Skeletal muscle cell (primary cell): ENCODE results near the gene AP3B1.
"Not testable (repeated sequence)": the region's sequence is repeated elsewhere in the genome, so short reads cannot be mapped to it uniquely, and the experiment has no call there.

Experiments used
- DNase-seq: peaks from one replicate; pipeline ENCODE4 v3.0.0-alpha.2; 2010; ENCODE audit warnings: low read depth
- H3K4me3 ChIP-seq: 2 replicates; pipeline ENCODE4 v1.5.1; 2011; ENCODE audit warnings: low read depth, mild to moderate bottlenecking, control low read depth, low read length, moderate library complexity

Gene AP3B1

GRCh38 chr5:78203815-78204214 lies 90.7 kb downstream of the AP3B1 start:
- H3K4me3 ChIP-seq = no peak overlapping the region
- no peak for DNase-seq

GRCh38 chr5:78190402-78190801 lies 104.1 kb downstream of the AP3B1 start:
- no peak for DNase-seq

GRCh38 chr5:78188681-78189080 lies 105.8 kb downstream of the AP3B1 start:
- DNase-seq, H3K4me3 ChIP-seq: not testable (repeated sequence)

More at GRCh38 chr5:78190402-78190801, 104.1 kb downstream of the AP3B1 start:
- H3K4me3 ChIP-seq = no peak overlapping the region

- no peak for DNase-seq
- H3K4me3 ChIP-seq = no peak overlapping the region
Measured at GRCh38 chr5:78187172-78187571, 107.3 kb downstream of the AP3B1 start.

GRCh38 chr5:78182838-78183237 lies 111.7 kb downstream of the AP3B1 start:
- H3K4me3 ChIP-seq = no peak overlapping the region
- no peak for DNase-seq

- no peak overlapping the region for H3K4me3 ChIP-seq
- DNase-seq = no peak
Measured at GRCh38 chr5:78178356-78178755, 116.1 kb downstream of the AP3B1 start.

- DNase-seq = not testable (repeated sequence)
Measured at GRCh38 chr5:78170335-78170734, 124.2 kb downstream of the AP3B1 start.

GRCh38 chr5:78162253-78162862 lies 132.1 kb downstream of the AP3B1 start:
- no peak overlapping the region for H3K4me3 ChIP-seq
- peak; percentile 1 for DNase-seq

More at GRCh38 chr5:78170335-78170734, 124.2 kb downstream of the AP3B1 start:
- H3K4me3 ChIP-seq = not testable (repeated sequence)

- no peak for DNase-seq
- no peak overlapping the region for H3K4me3 ChIP-seq
Measured at GRCh38 chr5:78157001-78157400, 137.5 kb downstream of the AP3B1 start.

GRCh38 chr5:78151594-78152271 lies 142.8 kb downstream of the AP3B1 start:
- H3K4me3 ChIP-seq = no peak overlapping the region
- DNase-seq = no peak

- no peak for DNase-seq
- H3K4me3 ChIP-seq = no peak overlapping the region
Measured at GRCh38 chr5:78137290-78137689, 157.2 kb downstream of the AP3B1 start.

- no peak for DNase-seq
- H3K4me3 ChIP-seq = no peak overlapping the region
Measured at GRCh38 chr5:78133423-78133822, 161.1 kb downstream of the AP3B1 start.

- H3K4me3 ChIP-seq = no peak overlapping the region
- DNase-seq = no peak
Measured at GRCh38 chr5:78132507-78132906, 162.0 kb downstream of the AP3B1 start.

- no peak for DNase-seq
- no peak overlapping the region for H3K4me3 ChIP-seq
Measured at GRCh38 chr5:78129597-78129996, 164.9 kb downstream of the AP3B1 start.

- DNase-seq = no peak
- no peak overlapping the region for H3K4me3 ChIP-seq
Measured at GRCh38 chr5:78127875-78128274, 166.6 kb downstream of the AP3B1 start.

GRCh38 chr5:78126536-78126935 lies 168.0 kb downstream of the AP3B1 start:
- no peak for DNase-seq

GRCh38 chr5:78116167-78116566 lies 178.3 kb downstream of the AP3B1 start:
- no peak for DNase-seq

More at GRCh38 chr5:78126536-78126935, 168.0 kb downstream of the AP3B1 start:
- H3K4me3 ChIP-seq = no peak overlapping the region

GRCh38 chr5:78113689-78114264 lies 180.7 kb downstream of the AP3B1 start:
- DNase-seq = no peak
- H3K4me3 ChIP-seq = no peak overlapping the region

More at GRCh38 chr5:78116167-78116566, 178.3 kb downstream of the AP3B1 start:
- H3K4me3 ChIP-seq = no peak overlapping the region

- no peak for DNase-seq
- H3K4me3 ChIP-seq = no peak overlapping the region
Measured at GRCh38 chr5:78112931-78113330, 181.6 kb downstream of the AP3B1 start.

- DNase-seq = no peak
- no peak overlapping the region for H3K4me3 ChIP-seq
Measured at GRCh38 chr5:78109891-78110324, 184.6 kb downstream of the AP3B1 start.

GRCh38 chr5:78108564-78108963 lies 185.9 kb downstream of the AP3B1 start:
- no peak overlapping the region for H3K4me3 ChIP-seq
- DNase-seq = no peak
